Sigmoid colon (tissue), 4 donors: Measurements from ENCODE around the gene RPGRIP1L.

ENCODE experiments used
- CTCF ChIP-seq, 4 experiments: fragments of 450-650 bp in 3 of 4; fragments of 200-600 bp in 1 of 4; IDR thresholded peaks; one replicate each; pipeline ENCODE4 v1.5.1; 2016 to 2019; ENCODE audit warnings: antibody characterized with exemption in 4 of 4, mild to moderate bottlenecking in 3 of 4, moderate library complexity in 2 of 4
- EP300 ChIP-seq, 4 donors: sonication (generic); formaldehyde crosslinking; IDR thresholded peaks; one replicate each; pipeline ENCODE4 v1.6.1; 2017; ENCODE audit warnings: antibody characterized with exemption in 4 of 4
- POLR2A ChIP-seq, 2 donors: fragments of 450-650 bp; IDR thresholded peaks; one replicate each; pipeline ENCODE4 v1.6.1; 2016; ENCODE audit warnings: antibody characterized with exemption in 2 of 2, mild to moderate bottlenecking in 2 of 2, moderate library complexity in 2 of 2

GRCh38 chr16:53715023-53715384, 11.3 kb upstream of the RPGRIP1L start:
- no peak for TF ChIP-seq CTCF (IDR thresholded peaks at IDR 0.05)
- TF ChIP-seq POLR2A (IDR thresholded peaks at IDR 0.05), result no peak
- TF ChIP-seq EP300 (IDR thresholded peaks at IDR 0.05), result no peak
